Tibial nerve (tissue), 3 donors: ENCODE measurements around the gene MCC.

Experiments
- POLR2A ChIP-seq, 2 donors: fragments of 450-650 bp; IDR thresholded peaks; one replicate each; pipeline ENCODE4 v1.6.1; 2017; ENCODE audit warnings: antibody characterized with exemption in 2 of 2, mild to moderate bottlenecking in 2 of 2, moderate library complexity in 2 of 2
- TF ChIP-seq, protein P1 (sequence below), 5 experiments: fragments of 200-600 bp in 3 of 5; fragments of 450-650 bp in 2 of 5; sonication (generic) in 3 of 5; IDR thresholded peaks; one replicate each; pipeline ENCODE4 v1.5.1; 2016 to 2019; ENCODE audit warnings: antibody characterized with exemption in 5 of 5, mild to moderate bottlenecking in 3 of 5, moderate library complexity in 2 of 5

DNA sequence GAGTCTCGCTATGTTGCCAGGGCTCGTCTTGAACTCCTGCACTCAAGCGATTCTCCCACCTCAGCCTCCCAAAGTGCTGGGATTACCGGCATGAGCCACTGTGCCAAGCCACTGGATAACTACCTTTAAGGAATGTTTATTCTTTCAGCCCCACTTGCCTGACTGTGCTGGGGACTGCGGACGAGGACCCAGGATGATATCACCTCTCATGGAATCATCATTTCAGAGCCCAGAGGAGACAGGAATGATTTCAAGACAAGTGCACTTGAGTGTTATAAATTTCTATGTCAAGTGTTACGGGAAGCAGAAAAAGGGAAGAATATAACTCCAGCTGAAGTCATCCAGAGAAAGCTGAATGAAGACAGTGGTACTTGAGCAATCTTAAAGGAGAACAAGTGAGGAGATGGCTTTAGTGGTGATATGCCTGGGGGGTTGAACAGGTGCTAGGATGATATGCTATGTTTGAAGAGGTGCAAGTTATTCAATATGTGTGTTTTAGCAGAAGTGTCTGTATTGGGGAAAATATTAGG, 402.3 kb downstream of the MCC start:
- TF ChIP-seq, protein P1, sequence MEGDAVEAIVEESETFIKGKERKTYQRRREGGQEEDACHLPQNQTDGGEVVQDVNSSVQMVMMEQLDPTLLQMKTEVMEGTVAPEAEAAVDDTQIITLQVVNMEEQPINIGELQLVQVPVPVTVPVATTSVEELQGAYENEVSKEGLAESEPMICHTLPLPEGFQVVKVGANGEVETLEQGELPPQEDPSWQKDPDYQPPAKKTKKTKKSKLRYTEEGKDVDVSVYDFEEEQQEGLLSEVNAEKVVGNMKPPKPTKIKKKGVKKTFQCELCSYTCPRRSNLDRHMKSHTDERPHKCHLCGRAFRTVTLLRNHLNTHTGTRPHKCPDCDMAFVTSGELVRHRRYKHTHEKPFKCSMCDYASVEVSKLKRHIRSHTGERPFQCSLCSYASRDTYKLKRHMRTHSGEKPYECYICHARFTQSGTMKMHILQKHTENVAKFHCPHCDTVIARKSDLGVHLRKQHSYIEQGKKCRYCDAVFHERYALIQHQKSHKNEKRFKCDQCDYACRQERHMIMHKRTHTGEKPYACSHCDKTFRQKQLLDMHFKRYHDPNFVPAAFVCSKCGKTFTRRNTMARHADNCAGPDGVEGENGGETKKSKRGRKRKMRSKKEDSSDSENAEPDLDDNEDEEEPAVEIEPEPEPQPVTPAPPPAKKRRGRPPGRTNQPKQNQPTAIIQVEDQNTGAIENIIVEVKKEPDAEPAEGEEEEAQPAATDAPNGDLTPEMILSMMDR (IDR thresholded peaks at IDR 0.05), result no peak
- no peak for TF ChIP-seq POLR2A (IDR thresholded peaks at IDR 0.05)
